HCT116 (cell line): ENCODE measurements around the gene FOXR1. TPM values are rescaled to one million over a fixed set of nuclear protein-coding genes. Genes with fewer than 3 reads are reported as not detected.

Experiments used
- ATAC-seq: fragments of 200-7000 bp; cut with Tn5 transposase; 2 replicates; pipeline ENCODE4 v1.9.1; 2020; ENCODE audit warnings: mild to moderate bottlenecking, moderate library complexity
- BruUV-seq: library from RNA; stranded (reverse); fragments of 400-500 nt; replicated peaks from 2 replicates; lab custom pipeline; 2021; lab: Mats Ljungman, UMichigan
- CTCF ChIA-PET: fragments of 300-600 bp; sonication (Branson Sonifier 250); formaldehyde crosslinking; loops from one replicate; lab custom pipeline; 2021; ENCODE audit warnings: antibody characterized with exemption; lab: Charles Lee
- POLR2A ChIA-PET: fragments of 300-600, 350-600 bp; sonication (Branson Sonifier 250); formaldehyde crosslinking; loops from one replicate; lab custom pipeline; 2021; ENCODE audit warnings: antibody characterized with exemption; lab: Charles Lee
- RAD21 ChIA-PET, 2 experiments: fragments of 300-600 bp; sonication (Branson Sonifier 250); formaldehyde crosslinking; loops; one replicate each; lab custom pipeline; 2023; ENCODE audit warnings: low total read pairs in 2 of 2; ENCODE audit not compliant: uncharacterized antibody in 2 of 2, unreplicated experiment in 2 of 2, low non-redundant PET in 1 of 2; lab: Charles Lee
- DNase-seq: peaks from one replicate; pipeline ENCODE4 v3.0.0-alpha.2; 2010; ENCODE audit warnings: low read depth, low spot score
- H2AFZ ChIP-seq: fragments of 200-600 bp; shearing (Covaris generic), sonication (generic); 2 replicates; pipeline ENCODE4 v1.6.1; 2017; ENCODE audit warnings: low read depth, mixed run types, mixed read lengths, antibody characterized with exemption, low read length; ENCODE audit not compliant: poor library complexity, severe bottlenecking
- H3K27ac ChIP-seq: 2 replicates; pipeline ENCODE4 v1.5.1; 2012; ENCODE audit warnings: low read depth, low read length
- H3K27me3 ChIP-seq: fragments of 200-600 bp; sonication (generic); 2 replicates; pipeline ENCODE4 v1.6.1; 2016; ENCODE audit warnings: mixed run types, low read length, mixed read lengths; ENCODE audit not compliant: insufficient read depth
- H3K36me3 ChIP-seq, 2 experiments: fragments of 200-500 bp in 1 of 2; fragments of 200-600 bp in 1 of 2; sonication (Bioruptor generic) in 1 of 2; sonication (generic) in 1 of 2; 2 replicates each; pipeline versions ENCODE4 v1.5.1 to v1.6.1; 2014 to 2016; ENCODE audit warnings: low read length in 2 of 2, inconsistent platforms in 1 of 2, mixed read lengths in 1 of 2, mixed run types in 1 of 2; ENCODE audit not compliant: insufficient read depth in 2 of 2, control insufficient read depth in 1 of 2
- H3K4me1 ChIP-seq, 2 experiments: fragments of 200-600 bp in 1 of 2; sonication (generic) in 1 of 2; 2 replicates each; pipeline versions ENCODE4 v1.5.1 to v1.6.1; 2012 to 2017; ENCODE audit warnings: low read length in 2 of 2, inconsistent platforms in 1 of 2, mild to moderate bottlenecking in 1 of 2, mixed read lengths in 1 of 2, mixed run types in 1 of 2, moderate library complexity in 1 of 2; ENCODE audit not compliant: insufficient read depth in 2 of 2, control insufficient read depth in 1 of 2
- H3K4me2 ChIP-seq: fragments of 200-600 bp; sonication (generic); 2 replicates; pipeline ENCODE4 v1.6.1; 2017; ENCODE audit warnings: mixed run types, low read length, mixed read lengths
- H3K4me3 ChIP-seq, 2 experiments: fragments of 200-600 bp in 1 of 2; sonication (generic) in 1 of 2; replicated peaks in 1 of 2; 2 replicates each; pipeline ENCODE4 v1.5.1; 2011 to 2016; ENCODE audit warnings: low read length in 2 of 2, control low read depth in 1 of 2, low read depth in 1 of 2, mild to moderate bottlenecking in 1 of 2, mixed read lengths in 1 of 2, mixed run types in 1 of 2
- H3K79me2 ChIP-seq: fragments of 200-600 bp; sonication (generic); 2 replicates; pipeline ENCODE4 v1.6.1; 2017; ENCODE audit warnings: mild to moderate bottlenecking, mixed run types, low read length, moderate library complexity, mixed read lengths; ENCODE audit not compliant: insufficient read depth
- H3K9ac ChIP-seq: fragments of 200-600 bp; sonication (generic); 2 replicates; pipeline ENCODE4 v1.6.1; 2016; ENCODE audit warnings: low read length, mixed read lengths
- H3K9me2 ChIP-seq: fragments of 200-600 bp; sonication (generic), shearing (Covaris generic); 2 replicates; pipeline ENCODE4 v1.6.1; 2017; ENCODE audit warnings: mixed run types, mild to moderate bottlenecking, moderate library complexity; ENCODE audit not compliant: insufficient read depth
- H3K9me3 ChIP-seq, 2 experiments: fragments of 200-500 bp in 1 of 2; fragments of 200-600 bp in 1 of 2; sonication (Bioruptor generic) in 1 of 2; sonication (generic) in 1 of 2; 2 replicates each; pipeline ENCODE4 v1.6.1; 2014 to 2017; ENCODE audit warnings: low read length in 2 of 2, mixed read lengths in 2 of 2, inconsistent platforms in 1 of 2, low read depth in 1 of 2, mild to moderate bottlenecking in 1 of 2, mixed run types in 1 of 2, moderate library complexity in 1 of 2; ENCODE audit not compliant: control insufficient read depth in 1 of 2, insufficient read depth in 1 of 2
- H4K20me1 ChIP-seq: fragments of 200-600 bp; sonication (generic), shearing (Covaris generic); 2 replicates; pipeline ENCODE4 v1.6.1; 2017; ENCODE audit warnings: mixed run types, mild to moderate bottlenecking, moderate library complexity; ENCODE audit not compliant: insufficient read depth
- CTCF ChIP-seq, 3 experiments: fragments of 200-600 bp in 1 of 3; sonication (generic) in 1 of 3; IDR thresholded peaks in 2 of 3; conservative IDR thresholded peaks in 1 of 3; 2 replicates each; pipeline ENCODE4 v1.5.1; 2012 to 2017; ENCODE audit warnings: low read depth in 2 of 3, low read length in 2 of 3, antibody characterized with exemption in 1 of 3, borderline replicate concordance in 1 of 3, control low read depth in 1 of 3, mild to moderate bottlenecking in 1 of 3, mixed read lengths in 1 of 3, mixed run types in 1 of 3, moderate library complexity in 1 of 3; ENCODE audit not compliant: insufficient read depth in 1 of 3
- FOSL1 ChIP-seq: IDR thresholded peaks from 2 replicates; pipeline ENCODE4 v1.6.1; 2012; ENCODE audit warnings: low read depth
- ZBTB33 ChIP-seq: IDR thresholded peaks from 2 replicates; pipeline ENCODE4 v1.6.1; 2011; ENCODE audit warnings: mild to moderate bottlenecking, low read length, moderate library complexity; ENCODE audit not compliant: insufficient replicate concordance; ENCODE audit errors: extremely low read depth
- ZNF274 ChIP-seq: fragments of 200-500 bp; sonication (Bioruptor generic); IDR thresholded peaks from 2 replicates; pipeline ENCODE4 v1.6.1; 2014; ENCODE audit warnings: mild to moderate bottlenecking, low read depth, low read length, inconsistent platforms
- intact Hi-C: fragments of 100-400 bp; cut with micrococcal nuclease; formaldehyde crosslinking; loops from 2 replicates; pipeline ENCODE4 v1.10.0; 2022
- total RNA-seq: library from RNA; stranded (reverse); gene quantifications from one replicate; pipeline ENCODE4 v1.2.1, GENCODE V29; 2021; ENCODE audit not compliant: unreplicated experiment
- TF ChIP-seq, protein P1 (sequence below): IDR thresholded peaks from 2 replicates; pipeline ENCODE4 v1.6.1; 2012

FOXR1 gene
- total RNA-seq, 1 experiment from 2014 or later, result not detected

GRCh38 chr11:119011476-119012053, 40.0 kb downstream of the FOXR1 start (continued):
- no peak for TF ChIP-seq ZBTB33

GRCh38 chr11:119012629-119013170, 41.1 kb downstream of the FOXR1 start:
- ATAC-seq (no peak), DNase-seq (no peak)
- Histone ChIP-seq H3K4me3 (no peak overlapping the region), H3K27me3 (no peaks in the 10 kb centered on the region), H3K79me2 (peaks cover 32% of the 10 kb centered on the region), H3K4me1 (peaks cover 10 to 18% of the 10 kb centered on the region in 2 experiments; a peak in 3 of 4 replicates), H3K9me3 (no peaks in the 10 kb centered on the region), H3K27ac (peak overlapping the region; percentile 25; the same call in 1 of the 2 replicates), H3K36me3 (peaks cover 35 to 62% of the 10 kb centered on the region in 2 experiments), H3K9ac (no peak overlapping the region), H4K20me1 (no peaks in the 10 kb centered on the region), H2AFZ (no peak overlapping the region), H3K4me2 (no peak overlapping the region), H3K9me2 (no peaks in the 10 kb centered on the region)
- CTCF ChIA-PET, result no interaction called here
- RAD21 ChIA-PET, result no interaction called here
- BruUV-seq, result no TSS peak
- intact Hi-C loops, result no loop called here
- TF ChIP-seq CTCF (IDR thresholded peaks at IDR 0.05 in 2 of 3, conservative IDR thresholded peaks at IDR 0.05 in 1 of 3; ENCODE audit: borderline replicate concordance in 1 of 3, insufficient read depth in 1 of 3, low read depth in 2 of 3, low read length in 2 of 3) (no peak), ZNF274 (no peak), FOSL1 (no peak)
- TF ChIP-seq, protein P1, sequence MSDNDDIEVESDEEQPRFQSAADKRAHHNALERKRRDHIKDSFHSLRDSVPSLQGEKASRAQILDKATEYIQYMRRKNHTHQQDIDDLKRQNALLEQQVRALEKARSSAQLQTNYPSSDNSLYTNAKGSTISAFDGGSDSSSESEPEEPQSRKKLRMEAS, result no peak
- POLR2A ChIA-PET, result no interaction called here
